Testis (tissue), 2 donors: ENCODE data around the gene ARHGEF37.

Experiments
- CTCF ChIP-seq, 3 experiments: fragments of 450-650 bp in 2 of 3; fragments of 200-600 bp in 1 of 3; sonication (generic) in 1 of 3; IDR thresholded peaks; one replicate each; pipeline ENCODE4 v1.5.1; 2016 to 2019; ENCODE audit warnings: antibody characterized with exemption in 3 of 3, mild to moderate bottlenecking in 2 of 3, moderate library complexity in 1 of 3
- POLR2A ChIP-seq: fragments of 450-650 bp; IDR thresholded peaks from one replicate; pipeline ENCODE4 v1.6.1; 2017; ENCODE audit warnings: antibody characterized with exemption, mild to moderate bottlenecking, moderate library complexity

GRCh38 chr5:149641000-149641576, 59.8 kb downstream of the ARHGEF37 start:
- TF ChIP-seq CTCF (IDR thresholded peaks at IDR 0.05) (no peak), POLR2A (no peak)
